GM19468 (cell line): ENCODE data around the gene SLC39A11.

Source experiments
- ATAC-seq: cut with Tn5 transposase; IDR thresholded peaks from one replicate; pipeline ENCODE4 v1.9.1; 2021; ENCODE audit warnings: mild to moderate bottlenecking, moderate library complexity, moderate number of reproducible peaks; ENCODE audit not compliant: unreplicated experiment; ENCODE audit errors: extremely low read depth

The SLC39A11 gene

DNA sequence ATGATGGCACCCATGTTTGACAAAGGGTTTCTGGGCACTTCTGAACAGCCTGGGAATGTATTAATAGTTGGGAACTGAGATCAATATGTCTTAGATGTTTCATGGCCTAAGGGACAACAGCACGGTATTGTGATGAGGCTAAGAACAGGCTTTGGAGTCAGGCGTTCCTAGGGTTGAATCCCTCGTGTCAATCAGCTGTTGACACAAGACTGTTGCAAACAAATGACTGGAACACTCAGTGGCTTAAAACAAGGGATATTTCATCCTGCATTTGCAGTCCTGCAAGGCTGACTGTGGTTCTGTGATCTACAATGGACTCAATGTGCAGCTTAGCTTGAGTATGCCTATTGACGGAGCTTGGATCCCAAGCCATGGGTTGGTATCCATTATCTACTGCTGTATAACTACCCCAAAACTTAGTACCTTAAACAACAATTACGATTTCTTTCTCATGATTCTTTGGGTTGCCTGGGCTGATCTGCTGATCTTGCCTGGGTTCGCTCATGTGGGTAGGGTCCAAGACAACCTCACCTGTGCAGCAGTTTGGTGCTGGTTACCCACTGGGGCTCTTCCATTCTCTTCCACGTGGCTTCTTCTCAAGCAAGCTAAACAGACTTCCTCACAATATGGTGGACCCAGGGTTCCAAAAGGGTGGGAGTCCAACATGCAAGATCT, 472.4 kb downstream of the SLC39A11 start:
- no peak for ATAC-seq

DNA sequence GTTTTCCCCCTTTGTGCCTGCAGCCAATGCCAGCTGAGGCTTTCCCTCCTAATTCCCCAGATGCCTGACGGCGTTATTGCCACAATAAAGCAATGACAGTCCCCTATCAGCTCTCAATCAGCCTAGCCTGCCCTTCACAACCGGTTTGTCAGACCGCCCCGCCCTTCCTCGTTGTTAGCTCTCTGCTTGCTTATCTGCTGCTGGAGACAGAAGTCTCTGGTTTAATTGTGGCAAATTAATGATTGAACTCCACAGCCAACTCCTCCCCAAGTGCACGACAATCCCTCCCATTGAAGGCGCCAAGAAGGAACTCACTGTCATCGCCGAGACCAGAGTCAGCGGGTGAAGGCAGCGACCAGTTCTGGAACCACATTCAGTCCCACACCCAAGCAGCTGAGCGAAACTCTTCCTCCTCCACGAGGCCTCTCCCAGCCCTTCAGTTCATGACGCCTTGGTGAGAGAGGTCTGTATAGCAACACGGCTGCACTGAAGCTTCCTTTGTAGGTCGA, 474.4 kb downstream of the SLC39A11 start:
- ATAC-seq, result peak; percentile 41

GRCh38 chr17:72617557-72617956, 474.9 kb downstream of the SLC39A11 start:
- ATAC-seq, result no peak

- no peak for ATAC-seq
Measured at GRCh38 chr17:72616447-72616846, 476.0 kb downstream of the SLC39A11 start.

- ATAC-seq, result no peak
Measured at GRCh38 chr17:72615627-72615991, 476.9 kb downstream of the SLC39A11 start.

GRCh38 chr17:72614871-72615626, 477.4 kb downstream of the SLC39A11 start:
- ATAC-seq, result peak; percentile 39

GRCh38 chr17:72614476-72614870, 478.0 kb downstream of the SLC39A11 start:
- ATAC-seq, result no peak

- ATAC-seq, result no peak
Measured at GRCh38 chr17:72613806-72614292, 478.6 kb downstream of the SLC39A11 start.

- no peak for ATAC-seq
Measured at GRCh38 chr17:72613396-72613795, 479.1 kb downstream of the SLC39A11 start.

DNA sequence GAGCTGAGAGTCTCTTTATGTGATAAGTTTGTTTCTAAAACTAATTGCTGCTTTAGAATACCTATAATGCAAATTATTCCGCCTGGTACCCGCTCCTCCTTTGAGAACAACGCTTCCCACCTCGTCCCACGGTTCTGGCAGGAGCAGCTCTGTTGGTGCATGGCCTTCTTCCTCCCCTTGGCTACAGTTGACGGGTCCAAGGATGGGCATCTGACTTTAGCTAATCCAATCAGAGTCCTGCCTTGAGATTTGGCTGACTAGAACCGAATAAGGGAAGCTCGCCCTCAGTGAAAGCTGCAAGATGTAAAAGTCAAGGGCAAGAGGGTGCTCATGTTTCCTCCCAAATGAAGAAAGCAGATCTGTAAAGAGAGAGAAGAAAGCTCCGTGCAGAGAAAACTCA, 481.3 kb downstream of the SLC39A11 start:
- ATAC-seq, result no peak

DNA sequence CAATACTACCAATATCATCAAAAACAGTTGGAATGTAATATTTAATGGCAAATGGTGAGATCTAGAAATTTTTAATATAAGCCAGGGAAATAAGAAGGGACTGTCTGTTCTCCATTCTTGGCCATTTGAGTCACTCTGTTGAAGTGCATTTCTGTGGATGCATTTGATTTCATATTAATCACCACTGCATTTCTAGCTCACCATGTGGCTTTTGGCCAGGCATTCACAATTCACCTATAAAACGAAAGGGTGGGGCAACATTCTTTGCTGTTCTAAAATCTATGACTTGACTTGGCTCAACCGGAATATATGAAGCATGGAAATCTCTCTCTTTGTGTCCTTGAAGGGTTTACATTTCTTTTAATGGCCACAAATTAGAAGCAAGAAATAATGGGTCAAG, 483.0 kb downstream of the SLC39A11 start:
- ATAC-seq, result no peak

- ATAC-seq, result no peak
Measured at GRCh38 chr17:72608436-72608835, 484.1 kb downstream of the SLC39A11 start.

DNA sequence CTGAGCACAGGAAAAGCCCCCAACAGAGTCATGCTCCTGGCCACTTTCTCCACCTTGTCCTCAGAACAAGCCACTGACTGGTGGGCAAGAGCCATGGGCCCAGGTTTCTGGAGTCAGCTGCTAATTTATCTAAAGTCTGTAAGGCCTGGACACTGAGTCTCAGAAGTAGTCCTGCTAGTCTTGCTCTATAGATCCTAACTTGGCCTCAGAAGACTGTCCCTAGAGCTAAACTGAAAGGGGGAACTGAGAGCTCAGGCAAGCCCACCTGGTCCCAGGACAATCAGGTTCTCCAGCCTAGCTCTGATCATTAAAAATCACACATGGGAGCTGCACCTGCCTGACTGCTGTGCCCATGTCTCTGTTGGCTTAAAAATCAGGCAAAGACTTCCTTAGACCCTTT, 485.8 kb downstream of the SLC39A11 start:
- no peak for ATAC-seq

- ATAC-seq, result no peak
Measured at GRCh38 chr17:72605543-72605942, 486.9 kb downstream of the SLC39A11 start.

- ATAC-seq, result no peak
Measured at GRCh38 chr17:72604518-72604917, 488.0 kb downstream of the SLC39A11 start.

DNA sequence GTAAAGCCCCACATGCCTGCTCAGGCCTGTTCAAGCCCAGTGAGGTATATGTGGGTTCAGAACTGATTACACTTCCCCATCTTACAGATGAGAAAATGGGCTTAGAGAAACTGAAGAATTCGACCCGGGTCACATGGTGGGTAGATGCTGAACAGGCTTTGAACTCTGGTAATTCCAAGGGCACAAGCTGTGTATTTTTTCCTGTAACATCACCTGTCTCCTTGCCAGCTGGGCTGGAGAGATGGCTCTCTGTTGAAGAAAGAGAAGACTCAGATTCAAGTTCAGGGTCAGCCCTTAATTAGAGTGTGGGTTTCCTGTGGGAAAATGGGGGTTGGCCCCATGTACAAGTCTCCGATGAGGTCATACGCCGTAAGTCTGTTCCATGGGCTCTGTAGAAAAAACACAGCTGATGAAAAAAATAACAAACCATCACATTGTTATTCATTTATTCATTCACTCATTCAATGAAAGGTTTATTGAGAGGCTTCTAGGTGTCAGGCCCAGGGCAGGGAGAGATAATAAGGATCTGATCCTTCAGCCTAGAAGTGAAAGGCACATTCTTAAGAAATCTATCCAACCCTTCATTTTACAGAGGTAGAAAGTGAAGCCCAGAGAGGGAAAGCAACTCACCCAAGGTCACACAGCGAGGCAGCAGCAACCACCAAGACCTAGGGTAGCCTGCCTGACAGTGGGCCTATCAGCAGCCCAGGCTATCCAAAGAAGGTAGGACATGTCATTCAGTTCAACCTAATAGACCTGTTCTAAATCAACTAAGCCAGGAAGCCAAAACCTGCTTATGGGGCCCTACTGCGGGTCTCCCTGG, 488.9 kb downstream of the SLC39A11 start:
- ATAC-seq, result no peak

GRCh38 chr17:72602517-72603419, 489.7 kb downstream of the SLC39A11 start:
- ATAC-seq, result no peak

DNA sequence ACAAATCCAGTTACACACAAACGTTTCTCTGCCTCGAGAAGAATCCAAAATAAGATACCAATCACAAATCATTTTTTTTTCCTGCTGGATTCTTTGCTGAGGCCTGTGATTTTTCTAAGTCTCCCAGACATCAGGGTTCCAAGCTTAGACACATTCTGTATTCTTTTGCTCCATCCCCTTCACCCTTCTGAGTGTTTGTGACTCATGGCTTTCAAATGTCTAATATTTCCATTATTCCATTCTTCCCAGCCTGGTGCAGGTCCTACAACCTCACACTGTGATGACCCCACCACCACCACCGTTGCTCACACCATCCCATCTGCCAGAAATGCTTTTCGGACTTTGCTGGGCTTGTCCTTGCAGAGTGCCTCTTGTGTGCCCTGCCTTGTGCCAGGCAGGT, 491.6 kb downstream of the SLC39A11 start:
- ATAC-seq, result no peak

DNA sequence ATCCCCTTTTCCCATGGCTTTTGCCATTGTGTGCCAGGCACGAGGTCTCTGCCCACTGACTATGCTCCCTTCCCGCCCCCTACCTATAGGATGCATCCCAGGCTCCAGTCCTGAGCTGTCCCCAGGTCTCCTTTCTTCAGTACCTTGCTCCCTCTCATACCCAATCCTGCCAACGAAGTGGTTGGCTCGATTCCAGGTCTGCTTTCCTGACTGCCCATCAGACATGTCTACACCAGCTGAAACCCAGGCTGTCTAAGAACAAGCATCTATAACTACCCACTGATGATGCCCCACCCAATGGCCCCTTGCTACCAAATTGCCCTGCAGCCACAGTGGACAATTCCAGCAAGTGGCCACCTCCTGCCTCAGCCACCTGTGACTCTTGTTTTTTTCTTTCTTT, 492.6 kb downstream of the SLC39A11 start:
- no peak for ATAC-seq

GRCh38 chr17:72598695-72599094, 493.8 kb downstream of the SLC39A11 start:
- ATAC-seq, result no peak
